A673 (cell line): ENCODE results near the gene ASXL1. TPM values are rescaled to one million over a fixed set of nuclear protein-coding genes. Genes with fewer than 3 reads are reported as not detected.
"Not testable (repeated sequence)": the region's sequence is repeated elsewhere in the genome, so short reads cannot be mapped to it uniquely, and the experiment has no call there.

Experiments used
- BruUV-seq: library from RNA; stranded (reverse); fragments of 400-500 nt; replicated peaks from 2 replicates; lab custom pipeline; 2021; lab: Mats Ljungman, UMichigan
- CTCF ChIA-PET: fragments of 300-600 bp; sonication (Branson Sonifier 250); formaldehyde crosslinking; loops from one replicate; lab custom pipeline; 2022; ENCODE audit warnings: antibody characterized with exemption; lab: Charles Lee
- POLR2A ChIA-PET: fragments of 300-600 bp; sonication (Branson Sonifier 250); formaldehyde crosslinking; loops from one replicate; lab custom pipeline; 2022; ENCODE audit warnings: antibody characterized with exemption; ENCODE audit not compliant: low non-redundant PET; lab: Charles Lee
- DNase-seq: peaks from one replicate; pipeline ENCODE4 v3.0.0-alpha.2; 2015; ENCODE audit warnings: low spot score
- H3K27ac ChIP-seq: fragments of 200-600 bp; sonication (generic); 2 replicates; pipeline ENCODE4 v1.5.1; 2016; ENCODE audit warnings: mixed run types, low read depth, mild to moderate bottlenecking, mixed read lengths, antibody characterized with exemption, low read length; ENCODE audit not compliant: poor library complexity, severe bottlenecking
- H3K27me3 ChIP-seq: fragments of 200-600 bp; sonication (generic); replicated peaks from 2 replicates; pipeline ENCODE4 v1.6.1; 2017; ENCODE audit warnings: mixed run types, low read depth, mild to moderate bottlenecking, mixed read lengths, antibody characterized with exemption, low read length; ENCODE audit not compliant: insufficient read depth, poor library complexity
- H3K36me3 ChIP-seq: fragments of 200-600 bp; sonication (generic); 2 replicates; pipeline ENCODE4 v1.6.1; 2016; ENCODE audit warnings: mixed run types, mild to moderate bottlenecking, mixed read lengths, antibody characterized with exemption, low read length; ENCODE audit not compliant: insufficient read depth, poor library complexity, severe bottlenecking
- H3K4me1 ChIP-seq: fragments of 200-600 bp; sonication (generic); 2 replicates; pipeline ENCODE4 v1.6.1; 2017; ENCODE audit warnings: mixed run types, mild to moderate bottlenecking, mixed read lengths, antibody characterized with exemption, low read length; ENCODE audit not compliant: insufficient read depth, poor library complexity, severe bottlenecking
- H3K4me3 ChIP-seq: fragments of 200-600 bp; sonication (generic); 2 replicates; pipeline ENCODE4 v1.5.1; 2016; ENCODE audit warnings: low read depth, mixed run types, mild to moderate bottlenecking, mixed read lengths, low read length; ENCODE audit not compliant: poor library complexity, severe bottlenecking
- H3K9me3 ChIP-seq: fragments of 200-600 bp; sonication (generic); 2 replicates; pipeline ENCODE4 v1.6.1; 2016; ENCODE audit warnings: mixed run types, low read depth, mild to moderate bottlenecking, mixed read lengths, antibody characterized with exemption, low read length; ENCODE audit not compliant: poor library complexity, severe bottlenecking
- CTCF ChIP-seq: fragments of 300-800, 200-600 bp; sonication (generic); conservative IDR thresholded peaks from 2 replicates; pipeline ENCODE4 v1.5.1; 2017; ENCODE audit warnings: low read depth, mild to moderate bottlenecking, antibody characterized with exemption, low read length, moderate library complexity, mixed read lengths
- EZH2 ChIP-seq: fragments of 200-600 bp; sonication (generic); IDR thresholded peaks from 2 replicates; pipeline ENCODE4 v1.6.1; 2017; ENCODE audit warnings: borderline replicate concordance, low read depth, mild to moderate bottlenecking, mixed read lengths, antibody characterized with exemption, low read length; ENCODE audit not compliant: poor library complexity, severe bottlenecking
- intact Hi-C: fragments of 100-400 bp; cut with micrococcal nuclease; formaldehyde crosslinking; loops from one replicate; pipeline ENCODE4 v1.10.0; 2022; ENCODE audit not compliant: unreplicated experiment
- total RNA-seq: library from RNA; stranded (reverse); gene quantifications from 2 replicates; pipeline ENCODE4 v1.2.3, GENCODE V29; 2021

ASXL1 gene
- total RNA-seq, 1 experiment from 2014 or later, result 101 TPM

GRCh38 chr20:32337937-32338661, 20.0 kb upstream of the ASXL1 start:
- BruUV-seq, result no TSS peak
- Histone ChIP-seq H3K27me3 (no peaks in the 10 kb centered on the region), H3K4me1 (no peaks in the 10 kb centered on the region), H3K9me3 (no peaks in the 10 kb centered on the region), H3K36me3 (peaks cover 3% of the 10 kb centered on the region), H3K4me3 (no peak overlapping the region), H3K27ac (no peak overlapping the region)
- TF ChIP-seq EZH2, result no peak
- no peak for TF ChIP-seq CTCF
- intact Hi-C loops, result loop anchor here (10.0 kb wide), 1 partner anchor 317 kb away; no protein-coding TSS in a partner anchor
- CTCF ChIA-PET, result no interaction called here
- POLR2A ChIA-PET, result no interaction called here
- no peak for DNase-seq

GRCh38 chr20:32338665-32339064, 19.5 kb upstream of the ASXL1 start:
- H3K4me1 ChIP-seq, result no peaks in the 10 kb centered on the region
- ChIA-PET CTCF (no interaction called here), POLR2A (no interaction called here)
- no peaks in the 10 kb centered on the region for H3K9me3 ChIP-seq
- no peak for DNase-seq
- intact Hi-C loops, result loop anchor here (10.0 kb wide), 1 partner anchor 316 kb away; no protein-coding TSS in a partner anchor
- no TSS peak for BruUV-seq
- H3K36me3 ChIP-seq, result peaks cover 3% of the 10 kb centered on the region
- no peak overlapping the region for H3K27ac ChIP-seq
- no peaks in the 10 kb centered on the region for H3K27me3 ChIP-seq
- H3K4me3 ChIP-seq, result no peak overlapping the region
- TF ChIP-seq EZH2 (no peak), CTCF (no peak)

- H3K9me3 ChIP-seq, result no peaks in the 10 kb centered on the region
- no peak for DNase-seq
- peaks cover 2% of the 10 kb centered on the region for H3K36me3 ChIP-seq
- H3K27me3 ChIP-seq, result no peaks in the 10 kb centered on the region
- TF ChIP-seq CTCF (no peak), EZH2 (no peak)
- H3K4me1 ChIP-seq, result no peaks in the 10 kb centered on the region
- POLR2A ChIA-PET, result no interaction called here
- no TSS peak for BruUV-seq
- no peak overlapping the region for H3K27ac ChIP-seq
- CTCF ChIA-PET, result no interaction called here
- no peak overlapping the region for H3K4me3 ChIP-seq
- intact Hi-C loops, result loop anchor here (10.0 kb wide), 1 partner anchor 316 kb away; no protein-coding TSS in a partner anchor
These were observed 19.0 kb upstream of the ASXL1 start for GRCh38 chr20:32339116-32339515.

GRCh38 chr20:32341053-32341452, 17.1 kb upstream of the ASXL1 start:
- H3K36me3 ChIP-seq, DNase-seq, intact Hi-C loops, H3K4me3 ChIP-seq, H3K27ac ChIP-seq, H3K9me3 ChIP-seq, CTCF ChIA-PET, POLR2A ChIA-PET, BruUV-seq, H3K4me1 ChIP-seq, H3K27me3 ChIP-seq: not testable (repeated sequence)
